ENCODE measurements around the gene BARX2. TPM values are rescaled to one million over a fixed set of nuclear protein-coding genes. Genes with fewer than 3 reads are reported as not detected.

BARX2 gene
- 0.12 TPM for total RNA-seq

GRCh38 chr11:129375751-129376657 is at the start of gene BARX2:
TSS of gene BARX2 (plus strand) at chr11:129375848. CDS start at chr11:129376036, 188 bp downstream.

Other genes with a start within 250 kb of the BARX2 start
- 34.2 TPM for gene ARHGAP32, start 183.5 kb upstream of the BARX2 start, total RNA-seq

Data from metanephros (tissue), 1 donor.